ENCODE measurements around the gene PNKD. TPM values are rescaled to one million over a fixed set of nuclear protein-coding genes. Genes with fewer than 3 reads are reported as not detected.

The PNKD gene
- total and polyA plus RNA-seq, 2 experiments from 2014 or later, result 28.2 to 83.3 TPM

GRCh38 chr2:218228366-218229090 lies 41.8 kb upstream of the PNKD start:
- Histone ChIP-seq H3K27ac (ENCODE audit: low read depth) (peak overlapping the region; percentile 17; the same call in 1 of the 2 replicates), H3K4me3 (no peak overlapping the region), H3K9me2 (ENCODE audit: insufficient read depth) (no peaks in the 10 kb centered on the region), H3F3A (replicated peaks; ENCODE audit: low read depth) (no peaks in the 10 kb centered on the region), H3K4me1 (ENCODE audit: insufficient read depth) (no peaks in the 10 kb centered on the region; the same call in 1 of the 2 replicates), H3K36me3 (ENCODE audit: insufficient read depth) (peaks cover 50% of the 10 kb centered on the region), H3K79me2 (replicated peaks; ENCODE audit: insufficient read depth) (peaks cover 59% of the 10 kb centered on the region), H3K4me2 (no peak overlapping the region), H4K20me1 (replicated peaks; ENCODE audit: insufficient read depth) (peaks cover 44% of the 10 kb centered on the region), H2AFZ (no peak overlapping the region), H3K27me3 (ENCODE audit: insufficient read depth) (no peaks in the 10 kb centered on the region)
- H3K27me3 Mint-ChIP-seq (ENCODE audit: insufficient read depth, low read depth, poor library complexity), result no peaks in the 10 kb centered on the region
- no peak for ATAC-seq
- H3K4me1 Mint-ChIP-seq, result no peaks in the 10 kb centered on the region
- no peak overlapping the region for H3K4me3 Mint-ChIP-seq
- TF ChIP-seq REST (IDR thresholded peaks at IDR 0.05; ENCODE audit: unreplicated experiment) (no peak), POLR2AphosphoS5 (IDR thresholded peaks at IDR 0.05; ENCODE audit: low read depth) (no peak)
- TF ChIP-seq, protein P1, sequence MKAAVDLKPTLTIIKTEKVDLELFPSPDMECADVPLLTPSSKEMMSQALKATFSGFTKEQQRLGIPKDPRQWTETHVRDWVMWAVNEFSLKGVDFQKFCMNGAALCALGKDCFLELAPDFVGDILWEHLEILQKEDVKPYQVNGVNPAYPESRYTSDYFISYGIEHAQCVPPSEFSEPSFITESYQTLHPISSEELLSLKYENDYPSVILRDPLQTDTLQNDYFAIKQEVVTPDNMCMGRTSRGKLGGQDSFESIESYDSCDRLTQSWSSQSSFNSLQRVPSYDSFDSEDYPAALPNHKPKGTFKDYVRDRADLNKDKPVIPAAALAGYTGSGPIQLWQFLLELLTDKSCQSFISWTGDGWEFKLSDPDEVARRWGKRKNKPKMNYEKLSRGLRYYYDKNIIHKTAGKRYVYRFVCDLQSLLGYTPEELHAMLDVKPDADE (IDR thresholded peaks at IDR 0.05), result no peak
- H3K27ac Mint-ChIP-seq, result no peak overlapping the region
- H3K9me3 Mint-ChIP-seq, result no peaks in the 10 kb centered on the region
- peaks cover 80% of the 10 kb centered on the region for H3K36me3 Mint-ChIP-seq (ENCODE audit: low read depth)
- DNase-seq (ENCODE audit: low spot score), result no peak

DNA sequence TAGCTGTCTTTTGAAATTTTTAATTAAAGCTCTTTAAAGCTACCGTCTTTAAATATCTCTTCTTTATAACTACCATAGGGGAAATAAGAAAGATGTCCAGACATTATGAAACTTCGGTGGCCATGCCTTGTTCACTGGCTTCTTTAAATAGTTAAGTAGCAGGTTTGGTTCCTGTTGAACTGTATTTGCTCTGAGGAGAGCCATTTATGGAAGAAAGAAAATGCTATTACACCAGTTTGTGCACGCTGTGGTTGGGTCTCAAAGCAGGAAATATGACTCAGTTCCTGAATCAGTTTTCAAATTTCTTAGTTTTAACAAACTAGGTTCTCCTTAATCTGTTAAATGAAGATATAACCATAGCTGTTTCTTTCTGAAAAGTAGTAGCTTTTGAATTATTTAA lies 41.1 kb upstream of the PNKD start:
- DNase-seq (ENCODE audit: low spot score) (no peak), ATAC-seq (no peak)
- Histone ChIP-seq H3K27ac (ENCODE audit: low read depth) (peak overlapping the region; percentile 17; the same call in 1 of the 2 replicates), H3K4me2 (no peak overlapping the region), H3K4me3 (no peak overlapping the region), H3K4me1 (ENCODE audit: insufficient read depth) (no peaks in the 10 kb centered on the region), H3K27me3 (ENCODE audit: insufficient read depth) (no peaks in the 10 kb centered on the region), H3F3A (replicated peaks; ENCODE audit: low read depth) (no peaks in the 10 kb centered on the region), H3K36me3 (ENCODE audit: insufficient read depth) (peaks cover 53% of the 10 kb centered on the region), H3K79me2 (replicated peaks; ENCODE audit: insufficient read depth) (peaks cover 52% of the 10 kb centered on the region), H2AFZ (no peak overlapping the region), H4K20me1 (replicated peaks; ENCODE audit: insufficient read depth) (peaks cover 37% of the 10 kb centered on the region), H3K9me2 (ENCODE audit: insufficient read depth) (no peaks in the 10 kb centered on the region)
- Mint-ChIP-seq H3K36me3 (ENCODE audit: low read depth) (peaks cover 87% of the 10 kb centered on the region), H3K27ac (no peak overlapping the region), H3K4me1 (no peaks in the 10 kb centered on the region), H3K27me3 (ENCODE audit: insufficient read depth, low read depth, poor library complexity) (no peaks in the 10 kb centered on the region), H3K4me3 (no peak overlapping the region), H3K9me3 (no peaks in the 10 kb centered on the region)
- no peak for TF ChIP-seq EZH2 (IDR thresholded peaks at IDR 0.05; ENCODE audit: low read depth, unreplicated experiment)
- no peak for TF ChIP-seq ZNF462 (CRISPR knock-in tag; IDR thresholded peaks at IDR 0.05)
- no peak for TF ChIP-seq NANOG (IDR thresholded peaks at IDR 0.05; ENCODE audit: borderline replicate concordance)
